H9 (cell line): Measurements from ENCODE around the gene PRKAR2B. TPM values are rescaled to one million over a fixed set of nuclear protein-coding genes. Genes with fewer than 3 reads are reported as not detected.
A peak's percentile ranks its signal among the peaks of the same experiment; 100 is the strongest.

Source experiments
- DNase-seq: peaks from one replicate; pipeline ENCODE4 v3.0.0-alpha.2; 2017
- H2AFZ ChIP-seq: one replicate; pipeline ENCODE4 v1.6.1; 2013; ENCODE audit warnings: mild to moderate bottlenecking, low read length, control low read depth, moderate library complexity
- H2AK5ac ChIP-seq: 2 replicates; pipeline ENCODE4 v1.6.1; 2013; ENCODE audit warnings: low read length, control low read depth, mixed read lengths; ENCODE audit not compliant: insufficient read length
- H2BK120ac ChIP-seq: one replicate; pipeline ENCODE4 v1.6.1; 2013; ENCODE audit warnings: low read depth, mild to moderate bottlenecking, low read length, control low read depth, inconsistent platforms; ENCODE audit not compliant: poor library complexity, severe bottlenecking
- H2BK12ac ChIP-seq: 2 replicates; pipeline ENCODE4 v1.6.1; 2013; ENCODE audit warnings: low read length, control low read depth, mixed read lengths, low read depth; ENCODE audit not compliant: insufficient read length
- H2BK15ac ChIP-seq: 2 replicates; pipeline ENCODE4 v1.6.1; 2013; ENCODE audit warnings: low read depth, low read length, control low read depth
- H2BK20ac ChIP-seq: one replicate; pipeline ENCODE4 v1.6.1; 2013; ENCODE audit warnings: low read depth, mild to moderate bottlenecking, low read length, control low read depth, inconsistent platforms; ENCODE audit not compliant: poor library complexity, severe bottlenecking
- H2BK5ac ChIP-seq: 2 replicates; pipeline ENCODE4 v1.6.1; 2013; ENCODE audit warnings: low read length, control low read depth, mixed read lengths; ENCODE audit not compliant: insufficient read length
- H3K14ac ChIP-seq: 2 replicates; pipeline ENCODE4 v1.6.1; 2013; ENCODE audit warnings: low read length, control low read depth; ENCODE audit not compliant: insufficient read depth
- H3K18ac ChIP-seq: 2 replicates; pipeline ENCODE4 v1.6.1; 2013; ENCODE audit warnings: low read depth, mild to moderate bottlenecking, mixed read lengths, low read length, control low read depth; ENCODE audit not compliant: insufficient read length
- H3K23ac ChIP-seq: 2 replicates; pipeline ENCODE4 v1.6.1; 2013; ENCODE audit warnings: low read length, control low read depth, mixed read lengths, low read depth; ENCODE audit not compliant: insufficient read length
- H3K23me2 ChIP-seq: 2 replicates; pipeline ENCODE4 v1.6.1; 2013; ENCODE audit warnings: low read depth, mild to moderate bottlenecking, mixed read lengths, low read length, control low read depth; ENCODE audit not compliant: insufficient read length, poor library complexity, severe bottlenecking
- H3K27ac ChIP-seq: 2 replicates; pipeline ENCODE4 v1.5.1; 2013; ENCODE audit warnings: low read length, control low read depth, mixed read lengths, low read depth; ENCODE audit not compliant: insufficient read length
- H3K27me3 ChIP-seq: 2 replicates; pipeline ENCODE4 v1.6.1; 2013; ENCODE audit warnings: low read length, control low read depth, inconsistent platforms; ENCODE audit not compliant: insufficient read depth
- H3K4ac ChIP-seq: 2 replicates; pipeline ENCODE4 v1.6.1; 2013; ENCODE audit warnings: low read depth, mild to moderate bottlenecking, control low read depth, inconsistent platforms, low read length, moderate library complexity
- H3K4me1 ChIP-seq: 2 replicates; pipeline ENCODE4 v1.6.1; 2013; ENCODE audit warnings: low read length, control low read depth, inconsistent platforms; ENCODE audit not compliant: insufficient read depth
- H3K4me2 ChIP-seq: 2 replicates; pipeline ENCODE4 v1.6.1; 2013; ENCODE audit warnings: low read length, control low read depth, mixed read lengths; ENCODE audit not compliant: insufficient read length, insufficient read depth
- H3K56ac ChIP-seq: 2 replicates; pipeline ENCODE4 v1.6.1; 2013; ENCODE audit warnings: low read depth, mild to moderate bottlenecking, mixed read lengths, low read length, control low read depth; ENCODE audit not compliant: insufficient read length
- H3K79me1 ChIP-seq: 2 replicates; pipeline ENCODE4 v1.6.1; 2013; ENCODE audit warnings: low read depth, mild to moderate bottlenecking, moderate library complexity, low read length, control low read depth, inconsistent platforms; ENCODE audit not compliant: insufficient read depth, poor library complexity, severe bottlenecking
- H3K79me2 ChIP-seq: 2 replicates; pipeline ENCODE4 v1.6.1; 2013; ENCODE audit warnings: low read length, control low read depth, inconsistent platforms; ENCODE audit not compliant: insufficient read depth
- H3K9ac ChIP-seq: 2 replicates; pipeline ENCODE4 v1.6.1; 2013; ENCODE audit warnings: low read length, control low read depth, mixed read lengths; ENCODE audit not compliant: insufficient read length; ENCODE audit errors: extremely low read depth
- H3K9me3 ChIP-seq: one replicate; pipeline ENCODE4 v1.6.1; 2013; ENCODE audit warnings: low read depth, low read length, inconsistent platforms; ENCODE audit not compliant: control insufficient read depth
- H3T11ph ChIP-seq: one replicate; pipeline ENCODE4 v1.6.1; 2013; ENCODE audit warnings: mild to moderate bottlenecking, low read length, control low read depth, inconsistent platforms
- H4K20me1 ChIP-seq: one replicate; pipeline ENCODE4 v1.6.1; 2013; ENCODE audit not compliant: control insufficient read depth, insufficient read length, insufficient read depth
- H4K5ac ChIP-seq: 2 replicates; pipeline ENCODE4 v1.6.1; 2013; ENCODE audit warnings: low read depth, mild to moderate bottlenecking, mixed read lengths, low read length, control low read depth; ENCODE audit not compliant: insufficient read length
- H4K8ac ChIP-seq: replicated peaks from 2 replicates; pipeline ENCODE4 v1.6.1; 2013; ENCODE audit warnings: low read length, control low read depth, mixed read lengths, low read depth; ENCODE audit not compliant: insufficient read length
- H4K91ac ChIP-seq: 2 replicates; pipeline ENCODE4 v1.6.1; 2013; ENCODE audit warnings: low read depth, mild to moderate bottlenecking, moderate library complexity, mixed read lengths, low read length, control low read depth; ENCODE audit not compliant: insufficient read length
- H3K27ac Mint-ChIP-seq, 3 experiments: 2 replicates in 2 of 3; 3 replicates in 1 of 3; pipeline ENCODE4 v1.8.0; 2020 to 2021; ENCODE audit warnings: mixed read lengths in 3 of 3, mild to moderate bottlenecking in 1 of 3, moderate library complexity in 1 of 3
- H3K27me3 Mint-ChIP-seq: 2 replicates; pipeline ENCODE4 v1.8.0; 2021; ENCODE audit warnings: low read depth, mild to moderate bottlenecking, moderate library complexity, mixed read lengths
- H3K36me3 Mint-ChIP-seq, 3 experiments: 2 replicates in 2 of 3; 3 replicates in 1 of 3; pipeline ENCODE4 v1.8.0; 2020 to 2021; ENCODE audit warnings: low read depth in 3 of 3, mixed read lengths in 3 of 3; ENCODE audit not compliant: insufficient read depth in 1 of 3
- H3K4me1 Mint-ChIP-seq, 2 experiments: 2 replicates each; pipeline ENCODE4 v1.8.0; 2020; ENCODE audit warnings: mixed read lengths in 2 of 2
- H3K4me3 Mint-ChIP-seq, 2 experiments: 2 replicates in 1 of 2; 3 replicates in 1 of 2; pipeline ENCODE4 v1.8.0; 2020 to 2021; ENCODE audit warnings: mild to moderate bottlenecking in 2 of 2, mixed read lengths in 2 of 2, moderate library complexity in 1 of 2
- H3K9me3 Mint-ChIP-seq, 2 experiments: 2 replicates in 1 of 2; 3 replicates in 1 of 2; pipeline ENCODE4 v1.8.0; 2020; ENCODE audit warnings: mild to moderate bottlenecking in 2 of 2, mixed read lengths in 2 of 2, moderate library complexity in 1 of 2
- CTCF ChIP-seq: fragments of 200-600 bp; sonication (generic); conservative IDR thresholded peaks from 3 replicates; pipeline ENCODE4 v1.8.0; 2021; ENCODE audit warnings: antibody characterized with exemption, mild to moderate bottlenecking
- WGBS: extraction: QIAGEN DNeasy Blood & Tissue Kit; methylation state at CpG from one replicate; pipeline ENCODE4 v1.1.7; 2013; ENCODE audit warnings: missing lambda C conversion rate, low lambda C conversion rate, mixed read lengths; ENCODE audit not compliant: insufficient read length; ENCODE audit errors: extremely low coverage; 5-methylcytosine and 5-hydroxymethylcytosine counted together
- total RNA-seq: library from RNA; stranded (reverse); gene quantifications from 2 replicates; pipeline ENCODE4 v1.2.1, GENCODE V29; 2021

Gene PRKAR2B
- total RNA-seq, 1 experiment from 2014 or later = 16.6 TPM

GRCh38 chr7:107170051-107170915, 125.8 kb downstream of the PRKAR2B start:
- Histone ChIP-seq H3K27ac (peak overlapping the region; percentile 79), H2AK5ac (no peak overlapping the region), H3K4me1 (no peaks in the 10 kb centered on the region), H3K56ac (peak overlapping the region; percentile 1), H3K14ac (no peak overlapping the region), H2AFZ (no peak overlapping the region), H4K91ac (no peak overlapping the region), H4K5ac (no peak overlapping the region), H3K4ac (no peak overlapping the region), H3K23me2 (peaks cover 5% of the 10 kb centered on the region), H2BK20ac (no peak overlapping the region), H3K79me2 (peaks cover 3% of the 10 kb centered on the region; the same call in 1 of the 2 replicates), H3K4me2 (peak overlapping the region; percentile 73), H4K20me1 (no peaks in the 10 kb centered on the region), H3K9ac (peak overlapping the region; percentile 77), H3K23ac (no peak overlapping the region), H3K27me3 (no peaks in the 10 kb centered on the region), H2BK12ac (no peak overlapping the region), H4K8ac (no peak overlapping the region), H2BK15ac (no peak overlapping the region), H3K18ac (peak overlapping the region; percentile 2), H3K79me1 (no peaks in the 10 kb centered on the region), H2BK120ac (no peak overlapping the region), H3K9me3 (no peaks in the 10 kb centered on the region), H2BK5ac (no peak overlapping the region), H3T11ph (no peak overlapping the region)
- no CpG with 5 or more reads among the region's 13 CpGs for WGBS
- peaks cover 0 to 5% (median 4%) of the 10 kb centered on the region in 3 experiments; a peak in 2 of 7 replicates for H3K36me3 Mint-ChIP-seq
- H3K27me3 Mint-ChIP-seq = no peaks in the 10 kb centered on the region; the same call in 1 of the 2 replicates
- peaks cover 0 to 3% of the 10 kb centered on the region in 2 experiments; a peak in 2 of 5 replicates for H3K9me3 Mint-ChIP-seq
- H3K4me3 Mint-ChIP-seq = peak overlapping the region; percentile 95 to 96
- no peak for DNase-seq
- H3K27ac Mint-ChIP-seq = peak overlapping the region; percentile 99 to 100 (median 100)
- no peak for TF ChIP-seq CTCF
- peaks cover 42 to 47% of the 10 kb centered on the region in 2 experiments for H3K4me1 Mint-ChIP-seq
